GM21786 (cell line): ENCODE data around the gene WWOX.

Source experiments
- ATAC-seq: cut with Tn5 transposase; IDR thresholded peaks from one replicate; pipeline ENCODE4 v1.9.1; 2021; ENCODE audit not compliant: unreplicated experiment

WWOX gene

DNA sequence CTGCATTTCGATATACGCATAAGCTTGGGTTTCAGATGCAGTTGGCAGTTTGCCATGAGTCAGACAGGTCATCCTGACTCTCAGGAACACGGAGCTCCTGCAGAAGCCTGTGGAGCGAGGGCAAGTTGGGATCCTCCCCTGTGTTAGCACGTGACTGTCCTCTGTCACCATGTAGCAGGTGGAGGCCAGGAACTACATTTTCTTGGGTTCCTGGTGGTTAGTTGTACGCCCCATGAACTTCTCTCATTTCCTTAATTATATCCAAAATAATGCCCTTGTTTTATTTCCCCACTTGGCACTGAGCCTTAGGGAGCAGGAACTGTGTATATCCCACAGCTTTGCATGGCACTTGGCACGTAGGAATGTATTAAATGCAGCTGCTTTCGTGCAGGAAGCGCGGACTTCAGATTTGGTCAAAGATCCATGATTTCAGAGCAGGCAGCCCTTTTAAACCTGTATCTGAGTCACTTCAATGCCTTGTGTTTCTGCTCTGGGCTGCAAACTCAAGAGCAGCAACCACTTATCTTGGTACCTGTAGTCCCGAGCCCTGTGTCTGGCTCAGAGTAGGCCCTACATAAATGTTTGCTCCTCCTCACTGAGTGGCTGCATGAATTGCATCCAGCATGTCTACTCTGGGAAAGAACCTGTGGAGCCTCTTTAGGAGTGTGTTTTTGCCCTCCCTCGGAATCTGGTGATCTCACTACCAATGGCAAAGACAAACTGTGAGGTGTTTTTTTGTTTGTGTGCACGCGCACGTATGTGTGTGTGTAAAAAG, 1072.7 kb downstream of the WWOX start:
- ATAC-seq: no peak

DNA sequence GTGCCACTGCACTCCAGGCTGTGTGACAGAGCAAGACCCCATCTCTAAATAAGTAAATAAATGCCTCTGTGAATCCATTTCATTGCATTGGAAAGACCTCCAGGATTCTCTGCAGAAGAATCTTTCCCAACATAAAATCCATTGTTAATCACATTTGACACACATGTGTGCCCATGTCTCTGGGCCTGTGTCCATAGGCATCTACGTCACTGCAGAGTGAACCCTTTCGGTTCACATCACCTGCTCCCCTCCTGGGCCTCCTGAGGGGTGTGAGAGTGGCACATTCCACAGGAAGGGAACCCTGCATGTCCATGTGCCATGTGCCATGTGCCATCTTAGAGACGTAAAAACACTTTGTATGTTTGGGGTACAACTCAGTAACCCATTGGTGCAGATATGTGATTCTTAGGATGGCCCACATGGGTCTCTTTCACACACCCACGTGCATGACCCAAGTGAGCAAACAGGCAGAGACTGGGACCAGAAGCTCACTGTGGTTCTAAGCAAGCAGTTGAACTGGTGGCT, 1073.6 kb downstream of the WWOX start:
- no peak for ATAC-seq

DNA sequence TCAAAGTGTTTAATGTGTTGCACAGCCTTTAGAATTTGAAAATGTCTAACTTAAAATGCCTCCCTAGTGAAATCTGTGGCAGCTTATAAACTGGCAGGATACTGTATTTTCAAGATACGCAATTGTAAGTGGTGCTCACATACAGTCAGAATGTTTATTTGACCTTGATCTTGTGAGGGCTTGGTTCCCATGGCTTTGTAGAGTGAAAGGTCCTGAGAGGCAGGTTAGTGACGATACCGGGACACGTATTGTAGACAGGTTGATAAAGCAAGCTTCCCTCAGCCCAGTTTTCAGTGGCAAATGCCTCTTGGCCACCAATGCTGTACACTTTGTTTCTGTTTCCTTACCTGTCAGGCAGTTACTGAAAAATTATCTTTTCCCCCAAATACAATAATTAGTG, 1074.5 kb downstream of the WWOX start:
- no peak for ATAC-seq

DNA sequence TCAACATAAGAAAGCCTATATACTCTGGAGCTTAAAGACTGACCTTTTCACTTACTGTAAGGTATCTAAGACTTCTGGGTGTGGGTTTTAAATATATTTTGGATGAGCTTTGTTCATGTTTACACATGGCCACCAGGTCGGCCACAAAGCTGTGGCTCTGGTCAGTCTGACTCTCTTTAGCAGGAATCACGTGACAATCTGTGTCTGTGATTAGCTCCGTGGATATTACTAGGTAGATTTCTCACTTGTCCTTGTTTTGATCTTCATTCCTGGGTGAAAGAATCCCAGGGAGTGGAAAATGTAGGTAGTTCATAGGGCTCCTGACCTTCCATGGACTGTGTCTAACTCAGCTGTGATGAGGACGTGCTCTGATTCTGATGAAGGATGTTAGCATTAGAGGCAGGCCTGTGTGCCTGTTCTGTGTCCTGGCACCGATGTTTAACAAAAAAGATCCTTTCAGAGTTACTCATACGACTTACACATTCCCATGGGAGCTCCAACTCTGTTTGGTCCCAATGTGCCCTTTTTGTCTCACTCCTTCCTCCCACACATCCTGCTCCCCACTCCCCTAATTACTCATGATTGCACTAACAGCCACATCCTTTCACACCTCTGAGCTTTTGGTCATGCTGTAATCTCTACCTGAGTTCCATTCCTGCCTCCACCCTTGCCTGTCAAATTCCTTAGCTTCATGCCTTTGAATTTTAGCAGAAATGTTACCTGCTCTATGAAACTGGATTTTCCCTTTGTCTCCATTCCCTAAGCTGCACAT, 1076.0 kb downstream of the WWOX start:
- no peak for ATAC-seq

DNA sequence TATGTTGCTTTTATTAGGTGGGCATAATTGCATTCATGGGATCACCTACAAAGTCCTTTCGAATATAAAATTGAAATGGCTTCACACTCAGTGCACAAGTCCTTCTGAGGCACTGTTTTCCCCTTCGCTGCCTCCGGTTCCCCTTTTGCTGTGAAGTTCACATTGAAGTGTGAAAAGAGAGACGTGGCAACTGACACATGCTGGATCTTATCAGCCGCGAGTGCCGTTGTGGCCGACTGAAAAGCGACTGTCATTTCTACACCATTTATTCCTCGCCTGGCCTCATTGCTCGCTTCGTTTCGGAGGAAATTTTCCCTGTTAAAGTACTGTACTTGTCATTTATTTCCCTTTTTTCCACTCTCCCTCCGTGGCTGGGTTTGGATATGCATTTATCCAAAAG, 1077.6 kb downstream of the WWOX start:
- no peak for ATAC-seq

DNA sequence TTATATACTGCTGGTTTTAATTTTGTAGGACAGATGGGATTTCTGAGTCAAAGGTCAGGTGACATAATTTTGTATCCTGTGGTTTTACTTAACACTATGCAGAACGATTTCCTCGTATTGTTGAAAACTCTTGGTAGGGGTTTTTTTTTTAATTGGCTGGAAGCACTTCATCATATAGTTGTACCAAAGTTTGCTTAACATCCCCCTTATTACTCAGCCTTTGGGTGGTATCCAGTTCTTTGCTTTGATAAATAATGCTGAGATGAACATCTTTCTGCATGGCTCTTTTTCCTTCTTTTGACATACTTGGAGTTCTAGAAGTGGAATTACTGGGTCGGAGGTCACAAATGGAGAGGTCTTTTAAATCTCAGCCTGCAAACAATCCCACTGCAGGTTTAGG, 1082.0 kb downstream of the WWOX start:
- ATAC-seq: no peak

DNA sequence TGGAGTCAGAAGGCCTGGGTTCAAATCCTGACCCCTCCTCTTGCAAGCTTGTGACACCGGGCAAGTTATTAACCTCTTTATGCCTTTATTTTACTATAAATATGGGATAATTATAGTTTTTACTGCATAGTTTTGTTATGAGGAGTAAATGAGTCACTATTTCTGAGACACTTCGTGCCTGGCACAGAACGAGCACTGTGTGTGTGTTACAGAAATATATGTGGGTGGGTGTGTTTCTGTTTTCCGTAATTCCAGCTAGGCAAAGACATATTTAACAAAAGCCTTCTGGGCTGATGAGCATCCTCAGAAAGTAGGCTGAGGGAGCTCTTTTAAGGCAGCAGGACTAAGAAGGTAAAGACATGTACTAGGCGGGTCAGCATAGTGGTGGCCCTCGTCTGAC, 1083.2 kb downstream of the WWOX start:
- ATAC-seq: no peak

DNA sequence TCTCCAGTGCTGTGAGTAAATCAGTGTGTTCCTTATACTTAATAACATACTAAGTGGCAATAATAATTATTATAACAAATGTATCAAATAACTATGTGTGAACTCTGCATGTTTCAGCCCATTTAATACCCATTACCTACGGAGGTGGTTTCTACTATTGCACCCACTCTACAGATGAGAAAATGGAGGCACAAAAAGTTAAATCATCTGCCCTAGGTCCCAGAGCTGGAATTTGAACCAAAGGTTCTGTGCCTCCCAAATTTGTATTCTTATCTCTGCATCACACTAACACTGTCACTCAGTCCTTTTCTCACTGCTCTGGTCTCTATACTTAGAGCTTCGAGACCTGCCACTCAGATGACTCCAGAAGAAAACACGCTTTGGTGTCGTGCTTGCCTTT, 1084.1 kb downstream of the WWOX start:
- no peak for ATAC-seq

DNA sequence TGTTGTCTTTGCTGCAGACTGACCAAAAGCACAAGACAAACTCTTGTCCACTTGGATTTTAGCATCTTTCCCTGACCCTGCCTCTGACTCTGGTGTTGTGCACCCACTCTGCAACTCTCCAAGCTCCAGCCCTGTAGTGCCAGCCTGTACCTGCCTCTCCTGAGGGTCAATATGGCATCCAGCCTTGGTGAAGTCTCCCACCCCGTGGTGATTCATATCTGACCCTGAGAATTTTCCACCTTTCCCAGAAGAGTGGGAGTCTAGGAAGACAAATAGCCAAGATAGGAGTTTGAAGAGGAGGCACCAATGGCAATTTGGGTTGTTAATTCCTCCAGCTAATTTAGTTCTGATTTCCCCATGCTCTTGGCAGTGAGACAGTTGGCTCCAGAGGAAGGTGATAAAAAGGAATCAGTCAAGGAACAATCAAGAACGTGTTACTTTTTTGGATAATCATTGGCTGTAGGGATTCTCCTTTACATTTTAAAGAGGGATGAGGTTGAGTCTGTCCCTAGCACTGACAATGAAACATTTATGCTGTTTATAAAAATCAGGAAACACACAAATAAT, 1085.1 kb downstream of the WWOX start:
- no peak for ATAC-seq

DNA sequence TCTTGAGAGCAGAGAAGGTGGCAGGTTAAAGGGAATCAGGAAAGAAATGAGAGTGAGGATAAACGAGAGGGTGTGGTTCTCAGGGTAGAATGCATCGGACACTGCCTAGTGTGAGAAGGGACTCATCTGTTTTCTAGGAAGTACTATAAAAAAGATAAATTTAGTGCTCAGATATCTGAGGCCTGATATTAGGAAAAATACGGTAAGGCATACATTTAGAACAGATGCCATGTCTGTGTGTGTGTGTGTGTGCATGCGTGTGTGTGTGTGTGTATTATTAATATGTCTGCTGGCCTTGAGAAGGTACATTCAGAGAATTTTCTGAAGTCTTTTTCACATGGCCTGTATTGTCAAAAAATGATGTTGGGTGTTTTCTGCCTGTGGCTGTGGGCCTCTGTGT, 1086.3 kb downstream of the WWOX start:
- no peak for ATAC-seq

DNA sequence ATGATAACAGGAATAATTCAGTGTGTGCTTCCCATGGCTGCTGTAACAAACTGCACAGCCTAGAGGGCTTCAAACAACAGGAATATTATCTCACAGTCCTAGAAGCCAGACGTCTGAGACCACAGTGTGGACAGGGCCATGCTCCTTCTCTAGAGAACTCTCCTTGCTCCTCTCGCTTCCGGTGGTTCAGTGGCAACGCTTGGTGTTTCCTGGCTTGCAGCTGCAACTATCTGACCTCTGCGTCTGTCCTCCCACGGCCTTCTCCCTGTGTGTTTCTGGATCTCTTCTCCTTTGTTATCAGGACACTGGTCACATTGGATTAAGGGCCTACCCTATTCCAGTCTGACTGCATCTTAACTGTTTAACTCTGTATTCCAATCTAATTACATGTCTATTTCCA, 1086.7 kb downstream of the WWOX start:
- no peak for ATAC-seq

DNA sequence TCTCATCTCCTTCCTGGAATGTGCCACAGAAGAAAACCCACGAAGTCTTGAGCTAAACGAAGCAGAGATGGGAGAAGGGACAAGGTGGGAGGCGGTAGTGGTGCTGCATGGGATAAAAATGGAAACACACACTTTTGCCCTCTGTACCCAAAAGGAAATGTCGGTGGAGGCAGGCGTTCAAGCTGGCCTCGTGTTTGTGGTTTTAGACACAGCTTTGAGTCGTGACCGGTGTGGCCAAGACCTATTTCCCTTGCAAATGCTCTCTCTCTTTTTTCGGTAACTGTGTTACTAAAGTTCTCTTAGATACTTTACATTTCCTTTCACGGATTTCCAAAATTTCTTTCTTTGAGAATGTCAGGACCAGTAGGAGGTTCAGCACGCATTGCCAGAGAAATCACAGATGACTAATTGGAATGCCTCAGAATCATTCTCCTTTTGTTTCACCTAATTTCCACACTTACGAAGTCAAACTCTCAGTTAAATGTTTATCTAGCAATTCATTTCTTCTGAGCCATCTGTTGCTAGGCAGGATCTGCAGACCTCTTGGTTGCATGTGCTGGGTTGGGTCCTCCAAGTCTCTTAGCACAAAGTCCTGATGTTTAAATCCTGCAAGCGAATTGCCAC, 1088.8 kb downstream of the WWOX start:
- ATAC-seq: no peak

DNA sequence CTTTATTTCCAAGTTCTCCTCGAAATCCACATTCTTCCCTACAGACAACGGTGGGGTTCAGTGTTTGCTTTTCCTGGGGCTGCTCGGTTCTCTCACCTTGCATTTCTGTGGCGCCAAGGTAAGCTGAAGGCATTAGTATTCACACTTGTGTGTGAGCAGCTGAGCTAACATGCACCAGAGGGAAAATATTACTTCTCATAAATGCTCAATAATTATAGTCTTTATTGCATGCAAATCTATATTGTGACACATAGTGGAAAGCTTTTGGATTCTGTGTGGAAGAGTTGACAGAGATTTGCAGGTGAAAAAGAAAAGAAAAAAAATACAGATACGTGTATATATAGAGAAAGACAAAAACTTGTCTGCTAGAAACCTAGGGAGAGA, 1089.3 kb downstream of the WWOX start:
- ATAC-seq: no peak

DNA sequence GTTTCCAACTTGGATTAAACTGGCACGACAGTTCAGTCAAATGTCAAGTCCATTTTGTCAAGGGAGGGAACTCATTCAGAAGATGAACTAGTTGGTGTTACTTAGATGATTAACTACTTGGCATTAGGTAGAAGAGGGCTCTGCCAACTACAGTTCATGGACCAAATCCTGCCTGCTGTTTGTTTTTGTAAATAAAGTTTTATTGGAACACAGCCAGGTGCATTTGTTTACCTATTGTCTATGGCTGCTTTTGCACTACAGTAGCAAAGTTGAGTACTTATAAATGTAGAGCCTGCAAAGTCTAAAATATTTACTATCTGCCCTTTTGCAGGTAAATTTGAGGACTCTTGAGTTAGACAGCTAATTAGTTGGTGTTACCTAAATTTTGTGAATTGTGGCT, 1091.1 kb downstream of the WWOX start:
- ATAC-seq: no peak

DNA sequence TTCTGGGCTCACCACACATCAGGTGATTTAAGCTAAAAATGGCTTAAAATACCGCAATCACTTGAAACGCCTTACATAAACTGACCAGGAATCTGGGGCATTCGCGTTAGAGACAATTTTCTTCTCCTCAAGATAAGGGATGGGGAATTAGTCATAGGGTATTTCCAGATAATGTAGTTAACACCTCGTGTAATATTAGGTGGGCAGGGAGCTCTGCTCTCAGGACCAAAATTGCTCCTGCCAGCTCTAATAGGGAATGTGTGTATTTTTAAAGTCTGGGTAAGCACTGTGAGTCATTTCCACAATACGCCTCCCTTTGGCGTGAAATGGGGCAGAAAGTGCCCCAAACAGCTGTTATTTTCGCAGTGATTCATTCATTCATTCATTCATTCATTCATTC, 1092.5 kb downstream of the WWOX start:
- ATAC-seq: no peak

DNA sequence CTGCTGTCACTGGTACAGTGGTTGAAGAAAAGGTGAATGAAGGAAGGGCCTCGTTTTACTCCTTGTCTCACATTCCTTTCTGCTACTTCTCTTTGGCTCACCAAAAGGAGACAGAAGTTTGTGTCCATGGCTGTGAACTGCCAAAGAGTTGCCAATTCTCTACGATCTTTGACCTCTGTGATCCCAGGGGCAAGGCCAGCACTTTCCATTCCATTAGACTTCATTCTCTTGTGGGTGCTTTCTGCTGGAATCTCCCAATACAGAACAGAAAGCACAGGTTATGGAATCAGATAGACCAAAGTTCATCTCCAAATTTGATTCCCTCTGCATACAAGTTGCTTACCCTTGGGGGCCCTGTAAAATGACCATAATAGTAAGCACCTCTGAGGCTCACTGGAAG, 1093.5 kb downstream of the WWOX start:
- ATAC-seq: no peak

DNA sequence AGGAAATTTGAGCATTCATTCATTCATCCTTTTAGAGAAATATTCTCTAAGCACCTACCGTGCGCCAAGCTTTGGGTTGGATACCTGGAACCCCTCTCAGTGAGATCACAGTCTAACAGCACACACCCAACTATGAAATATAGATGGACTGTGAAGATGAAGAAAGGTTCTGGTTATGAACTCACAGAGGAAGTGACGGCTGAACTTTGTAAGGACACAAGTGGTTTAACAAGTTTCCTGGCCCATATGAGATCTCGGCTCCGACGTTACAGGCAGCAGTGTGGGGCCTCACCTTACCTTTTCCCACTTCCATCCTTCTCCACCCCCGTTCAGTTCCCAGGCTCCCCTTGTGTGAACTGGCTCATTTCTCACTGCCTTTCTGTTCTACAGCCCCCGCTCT, 1094.8 kb downstream of the WWOX start:
- no peak for ATAC-seq

DNA sequence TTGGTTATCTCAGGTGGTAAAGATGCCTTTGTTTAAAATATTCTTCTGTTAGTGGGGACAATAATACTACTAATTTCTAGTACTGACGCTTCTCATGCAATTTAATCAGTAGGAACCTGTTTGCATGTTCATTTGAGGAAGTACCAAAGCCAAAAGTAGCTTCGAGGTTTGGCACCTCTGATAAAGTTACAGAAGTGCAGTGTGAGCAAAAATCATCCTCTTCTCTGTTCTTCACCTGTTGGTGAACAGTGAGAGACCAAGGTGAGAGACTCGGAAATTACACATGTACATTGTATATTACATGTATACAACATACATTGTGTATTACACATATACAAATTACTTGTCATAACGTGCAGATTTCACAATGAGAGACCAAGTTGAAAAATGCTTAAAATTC, 1096.5 kb downstream of the WWOX start:
- no peak for ATAC-seq

DNA sequence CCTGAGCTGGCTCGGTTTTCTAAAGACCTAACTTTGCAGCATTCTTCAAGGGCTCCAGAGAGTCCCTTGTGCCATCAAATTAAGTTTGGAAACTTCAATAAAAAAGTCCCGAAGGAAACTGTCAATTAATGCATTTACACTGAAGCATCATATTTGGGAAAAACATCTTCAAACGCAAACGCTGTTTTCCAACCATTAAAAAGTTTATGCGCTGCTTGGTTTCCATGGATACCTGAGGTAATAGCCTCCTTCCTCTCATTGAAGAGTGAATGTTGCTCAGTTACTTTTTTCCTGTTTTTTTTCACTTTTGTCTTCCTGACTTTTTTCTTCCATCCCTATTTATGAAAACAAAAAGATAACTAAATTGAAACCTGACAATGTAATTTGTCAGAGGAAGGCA, 1102.0 kb downstream of the WWOX start:
- no peak for ATAC-seq

DNA sequence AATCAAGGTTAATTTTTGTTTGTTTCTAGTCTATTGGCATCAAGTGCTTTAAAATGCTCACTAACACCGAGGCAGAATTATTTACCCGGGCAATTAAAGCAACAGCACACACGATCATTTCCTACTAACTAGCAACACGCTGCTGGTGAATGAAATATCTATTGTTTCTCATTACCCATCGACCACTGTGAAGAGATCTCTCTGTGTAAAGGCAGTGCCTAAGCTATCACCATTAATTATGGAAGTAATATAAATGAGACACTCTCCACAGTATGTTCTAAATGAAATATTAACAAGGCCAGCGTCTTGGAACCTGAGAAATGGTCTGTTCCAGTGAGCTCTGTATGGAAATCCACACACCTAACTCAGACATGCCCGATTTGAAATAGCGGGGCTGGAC, 1103.5 kb downstream of the WWOX start:
- ATAC-seq: no peak

DNA sequence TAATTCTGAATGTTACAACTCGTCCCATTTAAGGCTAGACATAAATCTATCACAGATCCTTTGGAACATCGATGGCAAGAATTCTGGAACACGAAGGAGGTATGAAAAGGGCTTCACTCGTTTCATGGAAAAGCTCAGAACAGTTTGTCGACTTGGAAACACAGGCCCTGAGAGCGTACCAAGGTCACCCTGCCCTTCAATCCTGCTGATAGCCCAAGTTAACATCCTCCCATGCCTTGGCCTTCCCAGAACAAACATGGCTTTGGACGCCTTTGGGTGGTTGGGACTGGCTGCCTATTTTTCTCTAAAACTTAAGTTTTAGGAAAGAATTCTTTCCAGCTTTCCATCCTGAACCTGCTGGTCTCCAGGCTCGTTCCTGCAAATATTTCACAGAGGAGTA, 1105.0 kb downstream of the WWOX start:
- ATAC-seq: no peak

DNA sequence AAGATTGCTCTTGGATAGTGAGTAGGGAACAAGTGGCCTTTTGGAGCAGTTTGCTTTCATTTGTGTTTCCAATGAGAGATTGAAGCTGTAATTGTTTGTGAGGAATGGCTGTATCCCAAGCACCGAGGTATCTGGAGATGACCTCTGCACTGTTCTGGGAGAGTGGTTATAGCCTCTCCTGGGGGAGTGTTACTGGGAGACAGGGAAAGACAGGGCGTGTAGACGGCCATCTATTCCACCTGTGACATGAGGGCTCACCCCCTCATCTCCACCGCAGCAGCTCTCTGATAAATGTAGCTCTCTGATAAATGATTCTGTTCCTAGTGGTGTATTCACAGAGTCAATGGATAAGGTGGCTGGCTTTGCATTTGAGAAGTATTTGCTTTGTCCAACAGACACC, 1107.4 kb downstream of the WWOX start:
- ATAC-seq: no peak
